GM21515 (cell line): ENCODE measurements around the gene NAGPA.

Experiments used
- ATAC-seq: cut with Tn5 transposase; IDR thresholded peaks from one replicate; pipeline ENCODE4 v1.9.1; 2021; ENCODE audit not compliant: unreplicated experiment

NAGPA gene

DNA sequence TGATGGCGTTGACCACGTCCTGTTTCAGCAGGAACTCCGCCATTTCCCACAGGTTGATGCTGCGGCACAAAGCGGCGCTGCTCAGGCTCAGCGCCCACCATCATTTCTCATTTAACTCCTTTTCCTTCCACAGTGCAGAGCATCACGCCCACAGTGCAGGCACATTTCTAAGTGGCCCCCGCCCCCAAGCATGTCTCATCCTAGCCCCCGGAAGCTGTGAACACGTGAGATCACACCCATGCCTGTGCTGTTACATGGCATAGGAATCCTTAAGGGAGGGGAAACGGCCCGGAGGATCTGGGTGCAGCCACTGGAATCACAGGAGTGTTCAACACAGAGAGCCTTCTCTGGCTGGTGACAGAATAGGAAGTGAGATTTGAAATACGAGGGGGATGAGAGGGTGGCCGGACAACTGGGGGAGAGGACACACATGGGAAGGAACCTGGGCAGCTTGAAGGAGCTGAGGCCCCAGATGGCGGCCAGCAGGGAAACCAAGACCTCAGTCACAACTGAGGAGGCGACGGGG lies 4.7 kb downstream of the NAGPA start:
- ATAC-seq: no peak

DNA sequence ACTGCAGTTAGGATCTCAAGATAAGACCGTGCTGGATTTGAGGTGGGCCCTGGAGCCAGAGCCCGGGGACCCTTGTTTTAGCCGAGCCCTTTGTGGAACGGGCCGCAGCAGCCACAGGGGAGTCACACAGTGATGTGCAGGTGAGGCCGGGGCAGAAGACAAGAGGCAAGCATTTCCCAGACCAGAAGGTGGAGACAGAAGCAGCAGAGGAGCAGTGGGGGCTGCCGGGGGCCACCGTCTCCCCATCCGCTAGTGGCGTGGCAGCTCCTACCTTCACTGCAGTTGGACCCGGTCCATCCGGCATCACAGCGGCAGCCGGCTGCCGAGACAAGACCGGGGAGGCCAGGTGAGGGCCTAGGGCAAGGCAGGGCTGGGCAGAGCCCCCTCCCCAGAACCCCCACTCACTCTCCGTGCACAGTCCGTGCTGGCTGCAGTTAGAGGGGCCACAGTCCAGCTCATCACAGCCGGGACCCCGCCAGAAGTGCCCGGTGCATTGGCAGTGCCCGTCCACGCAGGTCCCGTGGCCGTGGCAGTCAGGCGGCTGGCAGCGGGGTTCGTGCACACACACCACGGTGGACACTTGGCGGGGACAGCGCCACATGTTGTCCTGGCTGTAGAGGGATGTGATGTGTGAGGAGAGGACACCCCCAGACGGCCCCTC lies 6.0 kb downstream of the NAGPA start:
- no peak for ATAC-seq

DNA sequence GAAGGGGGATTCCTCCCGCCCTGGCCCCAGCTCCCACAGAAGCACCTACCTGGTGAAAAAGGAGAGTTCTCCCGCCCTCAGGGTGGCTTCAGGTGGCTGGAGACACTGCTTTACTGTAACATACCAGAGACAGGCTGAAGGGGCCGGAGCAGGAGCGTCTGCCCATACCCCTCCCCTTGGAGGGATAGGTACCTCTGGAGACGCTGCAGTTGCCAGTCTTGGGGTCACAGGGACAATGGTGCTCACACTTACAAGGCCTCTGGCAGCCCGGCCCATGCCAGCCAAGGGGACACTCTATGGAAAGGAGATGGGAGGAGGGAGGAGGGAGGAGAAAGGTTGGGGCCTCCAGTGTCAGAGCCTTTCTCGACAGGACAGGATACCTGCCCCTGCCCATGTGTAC lies 6.6 kb downstream of the NAGPA start:
- no peak for ATAC-seq

- no peak for ATAC-seq
Observed at GRCh38 chr16:5026664-5027063, 7.1 kb downstream of the NAGPA start.

DNA sequence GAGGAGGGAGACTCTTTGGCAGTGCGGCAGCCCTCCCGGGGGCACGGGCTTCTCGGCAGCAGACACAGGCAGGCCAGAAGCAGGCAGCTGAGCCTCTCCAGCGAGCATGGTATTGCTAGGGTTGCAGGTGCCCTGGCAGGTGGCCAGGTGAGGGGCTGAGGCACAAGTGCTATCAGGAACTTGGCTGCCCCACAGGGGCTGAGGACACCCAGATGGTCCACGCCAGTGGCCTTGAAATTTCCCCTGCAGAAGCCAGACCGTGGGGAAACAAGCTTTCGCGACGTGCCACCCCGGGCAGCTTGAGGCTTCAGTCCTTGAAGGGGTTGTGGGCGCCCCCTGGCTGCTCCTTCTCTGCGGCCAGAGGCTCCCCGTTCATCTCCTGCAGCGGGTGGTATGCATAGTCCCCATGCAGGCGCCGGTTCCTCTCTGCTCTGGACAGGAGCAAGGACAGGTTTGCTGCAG lies 8.5 kb downstream of the NAGPA start:
- no peak for ATAC-seq

DNA sequence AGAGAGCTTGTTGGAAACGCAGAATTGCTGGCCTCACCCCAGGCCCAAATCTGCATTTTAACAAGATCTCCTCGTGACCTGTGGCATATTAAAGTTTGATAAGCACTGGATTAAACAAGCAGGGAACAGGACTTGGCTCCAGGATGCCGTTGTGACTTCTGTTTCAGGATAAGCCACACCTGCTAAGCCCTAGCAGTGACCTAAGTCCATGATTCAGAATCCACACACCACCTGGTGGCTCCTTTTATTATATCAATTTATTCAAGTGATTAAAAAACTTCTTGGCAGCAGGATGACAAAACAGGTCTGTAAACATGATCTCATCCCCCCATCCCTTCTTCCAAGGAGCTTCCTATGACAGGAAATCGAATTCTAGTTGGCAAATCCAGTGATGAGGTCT lies 9.1 kb downstream of the NAGPA start:
- ATAC-seq: no peak

- no peak for ATAC-seq
Observed at GRCh38 chr16:5022521-5022920, 11.2 kb downstream of the NAGPA start.

GRCh38 chr16:5020551-5020950 lies 13.2 kb downstream of the NAGPA start:
- no peak for ATAC-seq

DNA sequence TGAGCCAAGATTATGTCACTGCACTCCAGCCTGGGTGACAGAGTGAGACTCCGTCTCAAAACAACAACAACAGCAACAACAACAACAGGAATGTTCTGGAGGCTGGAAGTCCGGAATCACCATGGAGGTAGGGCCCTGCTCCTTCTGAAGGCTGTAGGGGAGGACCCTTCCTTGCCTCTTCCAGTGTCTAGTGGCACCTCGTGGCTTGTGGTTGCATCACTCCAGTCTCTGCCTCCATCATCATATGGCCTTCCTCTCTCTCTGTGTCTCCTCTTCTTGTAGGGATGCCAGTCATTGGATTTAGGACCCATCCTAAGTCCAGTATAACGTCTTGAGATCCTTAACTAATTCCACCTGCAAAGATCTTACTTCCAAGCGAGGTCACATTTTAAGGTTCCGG lies 14.0 kb downstream of the NAGPA start:
- ATAC-seq: no peak

- ATAC-seq: no peak
Observed at GRCh38 chr16:5018793-5019192, 14.9 kb downstream of the NAGPA start.

GRCh38 chr16:5017678-5017969 lies 16.1 kb downstream of the NAGPA start:
- ATAC-seq: no peak

- no peak for ATAC-seq
Observed at GRCh38 chr16:5016967-5017677, 16.6 kb downstream of the NAGPA start.

DNA sequence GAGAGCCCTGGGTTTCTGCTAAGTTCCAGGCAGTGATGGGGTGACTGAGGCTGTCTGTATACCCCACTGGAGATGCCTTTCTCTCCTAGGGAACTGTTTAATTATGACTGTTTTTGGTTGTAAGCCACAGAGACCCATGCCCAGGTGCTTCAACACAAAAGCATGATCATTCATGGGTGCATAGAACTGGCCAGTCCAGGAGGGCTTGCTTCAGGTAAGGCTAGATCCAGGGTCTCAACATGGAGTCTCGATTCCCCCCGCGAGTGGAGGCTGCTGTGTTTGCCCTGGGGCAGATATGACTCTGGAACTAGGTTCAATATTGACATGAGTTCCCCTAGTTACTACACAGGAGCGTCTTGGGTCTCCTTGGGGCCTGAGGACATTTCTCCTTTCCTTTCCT lies 17.8 kb downstream of the NAGPA start:
- no peak for ATAC-seq

DNA sequence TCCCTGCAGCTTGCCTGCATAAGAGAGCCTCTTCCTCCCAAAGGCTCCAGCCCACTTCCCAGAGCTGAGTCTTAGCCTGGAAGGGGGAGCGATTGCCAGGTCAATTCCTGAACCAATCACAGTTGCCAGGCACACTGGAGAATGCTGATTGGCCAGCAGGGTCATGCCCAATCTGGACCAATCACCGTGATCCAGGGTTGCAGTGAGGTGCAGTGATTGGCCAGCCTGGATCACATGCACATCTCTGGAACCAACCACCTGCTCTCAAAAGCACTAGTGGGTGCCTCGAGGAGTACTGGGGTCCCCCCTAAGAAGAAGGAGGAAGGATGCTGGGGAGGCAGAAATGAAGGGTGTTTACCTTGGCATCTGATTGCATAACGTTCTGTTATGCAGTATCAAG lies 18.4 kb downstream of the NAGPA start:
- no peak for ATAC-seq

GRCh38 chr16:5012887-5013286 lies 20.8 kb downstream of the NAGPA start:
- ATAC-seq: no peak

DNA sequence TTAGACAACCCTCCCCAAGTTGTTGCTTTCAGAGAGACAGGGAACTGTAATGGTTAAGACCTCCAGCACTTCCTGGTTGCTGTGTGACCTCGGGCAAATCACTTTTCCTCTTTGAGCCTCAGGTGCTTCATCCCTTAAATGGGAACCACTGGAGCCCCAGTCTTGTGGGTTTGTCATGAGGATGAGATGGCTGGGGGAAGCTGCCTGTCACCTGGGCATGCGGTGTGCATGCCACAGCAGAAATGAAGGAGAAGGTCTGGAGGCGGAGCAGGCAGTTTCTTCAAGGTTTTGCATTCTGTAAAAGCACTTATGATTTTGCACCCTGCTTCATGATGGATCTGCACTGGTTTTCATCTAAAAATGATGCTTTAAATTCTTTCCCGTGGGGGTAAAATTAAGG lies 22.1 kb downstream of the NAGPA start:
- ATAC-seq: no peak

- ATAC-seq: no peak
Observed at GRCh38 chr16:5010576-5011329, 23.0 kb downstream of the NAGPA start.

- no peak for ATAC-seq
Observed at GRCh38 chr16:5008311-5008731, 25.4 kb downstream of the NAGPA start.

DNA sequence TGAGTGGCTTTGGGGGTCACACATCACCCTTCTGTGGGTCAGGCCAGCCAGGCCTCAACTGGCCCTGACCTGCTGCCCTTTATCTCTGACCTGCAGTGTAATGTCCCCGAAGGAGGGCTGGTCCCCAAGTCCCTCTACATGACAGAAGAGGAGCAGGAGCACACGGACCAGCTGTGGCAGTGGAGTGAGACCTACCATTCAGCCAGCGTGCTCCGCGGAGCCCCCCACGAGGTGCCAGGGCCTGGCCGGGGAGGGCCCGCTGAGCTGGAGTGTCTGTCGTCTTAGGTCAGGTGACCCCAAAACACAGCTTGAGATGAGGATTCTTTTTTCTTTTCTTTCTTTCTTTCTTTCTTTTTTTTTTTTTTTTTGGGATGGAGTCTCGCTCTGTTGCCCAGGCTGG lies 26.5 kb downstream of the NAGPA start:
- no peak for ATAC-seq

DNA sequence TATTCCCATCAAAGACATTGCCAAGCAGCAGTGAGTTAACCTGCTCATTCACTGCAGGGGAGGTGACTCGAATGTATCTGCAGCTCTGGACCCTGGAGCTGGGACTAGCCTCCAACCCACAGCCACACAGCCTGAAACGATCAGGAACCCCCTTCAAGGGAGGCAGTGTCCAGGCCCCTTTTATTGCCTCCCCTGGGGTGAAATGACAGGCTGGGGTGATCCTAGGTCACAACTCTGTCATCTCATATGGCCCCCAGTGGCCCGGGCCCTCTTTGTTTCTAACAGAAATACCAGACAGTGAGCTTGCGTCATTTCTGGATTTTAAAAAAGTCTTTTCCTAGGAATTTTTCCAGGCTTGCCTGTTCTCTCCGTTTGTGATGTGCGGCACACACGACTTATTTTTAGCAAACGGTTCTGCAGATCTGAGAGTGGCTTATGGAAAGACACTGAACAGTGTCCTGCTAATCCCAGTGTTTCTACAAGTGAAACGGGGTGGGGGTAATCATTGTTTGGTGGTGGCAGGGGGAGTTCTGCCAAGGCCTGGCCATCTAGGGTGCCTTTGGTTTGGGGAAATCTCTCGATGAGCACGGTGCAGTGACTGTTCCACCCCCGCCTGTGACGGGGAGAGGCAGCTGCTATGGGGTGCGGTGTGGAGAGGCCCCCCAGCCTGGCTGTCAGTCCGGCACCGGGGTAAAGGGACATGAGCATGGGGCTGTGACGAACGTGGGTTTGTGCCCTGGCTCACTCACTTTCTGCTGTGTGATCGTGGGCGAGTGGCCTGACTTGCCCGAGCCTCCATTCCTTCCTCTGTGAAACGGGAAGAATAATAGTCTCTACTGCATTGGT lies 27.2 kb downstream of the NAGPA start:
- no peak for ATAC-seq

GRCh38 chr16:5005916-5006315 lies 27.8 kb downstream of the NAGPA start:
- no peak for ATAC-seq
